ENCODE results near the gene MRE11.
"Not testable (repeated sequence)": the region's sequence is repeated elsewhere in the genome, so short reads cannot be mapped to it uniquely, and the experiment has no call there.

Gene MRE11

DNA sequence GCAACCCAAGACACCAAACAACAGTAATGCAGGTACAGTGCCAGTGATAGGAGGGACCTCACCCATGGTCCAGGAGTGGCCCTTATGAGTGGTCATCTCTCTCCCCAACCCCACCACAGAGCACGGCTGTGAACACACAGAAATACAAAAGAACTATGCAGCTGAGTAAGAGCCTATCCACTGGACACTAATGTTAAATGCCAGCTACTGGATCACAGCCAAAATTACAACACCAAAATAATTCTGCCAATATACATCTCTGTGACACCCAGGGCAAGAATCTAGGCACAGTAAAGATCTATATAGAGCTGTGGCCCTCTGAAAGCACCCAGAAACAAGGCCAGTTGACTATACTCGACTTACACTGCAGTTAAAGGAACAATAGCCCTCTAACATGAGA, 69.6 kb downstream of the MRE11 start:
- DNase-seq (ENCODE audit: low spot score): no peak

DNA sequence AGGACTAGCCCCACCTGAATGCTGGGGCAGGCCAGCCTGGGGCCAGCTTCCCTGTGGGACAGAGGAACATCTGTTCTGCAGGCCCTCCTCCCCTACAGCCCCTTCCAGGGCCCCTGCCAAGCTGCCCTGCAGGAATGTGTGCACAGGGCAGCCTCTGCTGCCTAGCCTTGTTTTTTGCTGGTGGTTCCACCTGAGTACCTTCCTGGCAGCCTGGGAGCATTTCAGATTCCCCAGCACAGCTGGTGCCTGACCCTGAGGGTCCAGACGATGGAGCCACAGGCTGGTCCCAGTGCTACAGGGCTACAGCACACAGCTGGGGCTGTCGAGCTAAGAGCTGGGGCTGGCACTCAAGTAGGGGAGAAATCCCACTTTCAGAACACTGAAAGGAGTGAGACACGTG, 70.1 kb downstream of the MRE11 start:
- no peak for DNase-seq (ENCODE audit: low spot score)

DNA sequence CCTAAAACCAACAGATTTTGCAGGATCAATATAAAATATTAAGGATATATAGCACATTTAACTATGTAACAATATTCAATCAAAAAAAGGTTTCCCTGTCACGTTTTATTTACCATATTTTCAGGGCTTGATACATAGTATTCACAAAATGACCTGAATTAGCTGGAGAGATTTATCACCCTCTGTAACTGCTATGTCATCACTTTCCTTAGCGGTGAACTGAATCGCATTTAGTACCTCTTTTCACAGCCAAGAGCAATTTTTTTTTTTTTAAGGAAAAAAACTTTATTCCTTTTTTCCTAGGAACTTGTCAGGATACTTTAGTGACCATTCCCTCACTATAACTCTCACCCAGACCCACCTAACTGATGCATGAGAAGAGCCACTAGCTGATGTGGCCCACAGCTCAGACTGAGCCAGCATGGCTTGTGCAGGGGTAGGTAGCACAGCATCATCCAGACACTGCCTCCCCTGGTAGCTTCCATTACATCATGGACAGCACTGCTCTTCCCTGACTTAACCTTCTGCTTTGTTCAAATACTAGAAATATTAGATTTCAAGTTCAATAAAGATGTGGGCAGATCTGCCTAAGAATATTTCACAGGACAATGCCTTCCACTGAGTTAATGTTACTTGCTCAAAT, 75.4 kb downstream of the MRE11 start:
- no peak for DNase-seq (ENCODE audit: low spot score)

DNA sequence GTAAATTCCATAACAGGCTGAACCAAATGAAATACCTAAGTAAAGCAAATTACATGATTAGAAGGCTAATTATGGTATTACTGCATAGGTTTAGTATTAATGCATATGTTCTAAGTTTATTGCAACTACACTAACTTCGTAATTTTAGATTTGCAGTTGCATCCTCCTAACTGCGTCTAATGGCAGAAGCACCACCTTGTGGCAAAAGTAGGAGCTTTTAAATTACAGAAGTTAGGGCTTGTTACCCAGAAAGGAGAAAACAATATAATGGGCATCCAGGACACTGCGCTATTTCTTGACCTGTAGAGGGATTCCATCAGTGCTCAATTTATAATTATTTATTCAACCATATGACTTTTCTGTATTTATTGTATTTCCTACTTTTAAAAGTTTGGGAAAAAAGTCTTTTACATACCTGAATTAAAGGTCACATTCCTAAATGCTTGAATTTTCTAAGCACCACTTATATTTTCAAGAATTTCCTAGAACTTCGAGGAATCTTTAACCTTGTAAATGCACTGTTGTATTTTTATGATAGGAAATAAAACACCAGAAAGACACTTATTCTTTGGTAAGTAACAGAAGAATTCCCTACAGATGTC, 76.2 kb downstream of the MRE11 start:
- DNase-seq (ENCODE audit: low spot score): no peak

DNA sequence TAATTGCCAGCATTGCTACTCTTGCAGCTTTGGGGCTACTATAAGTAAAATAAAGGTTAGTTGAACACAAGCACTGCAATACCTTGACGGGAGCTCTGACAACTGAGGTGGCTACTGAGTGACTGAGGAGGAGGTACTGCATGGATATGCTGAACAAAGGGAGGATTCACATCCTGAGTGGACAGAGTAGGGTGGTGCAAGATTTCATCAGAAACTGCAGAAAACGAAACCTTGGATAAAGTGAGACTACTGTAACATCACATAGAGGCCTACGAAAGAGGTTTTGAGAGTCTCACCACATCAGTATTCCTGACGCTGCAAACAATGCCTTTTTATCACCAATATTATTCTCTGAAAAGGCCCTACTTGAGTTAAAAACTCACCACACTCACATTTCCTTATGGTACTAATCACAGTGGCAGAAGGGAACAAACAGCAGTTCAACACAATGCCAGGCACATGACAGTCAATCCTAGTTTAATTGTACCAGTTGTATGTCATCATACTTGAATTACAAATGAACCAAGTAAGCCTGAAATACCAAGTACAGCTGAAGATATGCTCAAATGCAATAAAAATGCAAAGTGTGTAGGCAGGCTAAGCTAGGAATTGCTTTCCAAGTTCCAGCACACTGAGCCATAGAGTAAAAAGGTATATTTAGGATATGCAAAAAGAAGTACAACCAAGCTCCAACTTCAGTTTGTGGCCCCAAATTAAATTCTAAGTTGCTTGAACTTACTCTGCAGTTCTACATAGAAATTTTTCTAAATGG, 88.4 kb downstream of the MRE11 start:
- DNase-seq (ENCODE audit: low spot score): no peak

DNA sequence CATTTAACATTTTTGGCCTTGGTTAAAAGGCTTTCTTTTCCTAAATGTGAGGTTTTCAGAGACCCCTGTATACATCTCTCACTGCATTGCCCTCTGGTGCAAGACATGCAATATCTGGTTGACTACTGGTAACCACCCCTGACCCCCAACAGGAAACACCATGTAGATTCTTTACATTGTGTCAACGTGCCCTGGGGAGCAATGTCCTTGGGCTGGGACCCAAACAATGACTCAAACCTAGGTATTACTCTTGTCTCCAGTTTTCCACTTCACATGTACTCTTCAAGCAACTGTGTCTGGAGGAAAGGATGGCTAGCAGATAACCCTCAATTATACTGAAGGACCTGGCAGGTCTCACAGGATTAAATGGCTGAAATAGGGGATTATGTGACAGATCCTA, 91.3 kb downstream of the MRE11 start:
- no peak for DNase-seq (ENCODE audit: low spot score)

DNA sequence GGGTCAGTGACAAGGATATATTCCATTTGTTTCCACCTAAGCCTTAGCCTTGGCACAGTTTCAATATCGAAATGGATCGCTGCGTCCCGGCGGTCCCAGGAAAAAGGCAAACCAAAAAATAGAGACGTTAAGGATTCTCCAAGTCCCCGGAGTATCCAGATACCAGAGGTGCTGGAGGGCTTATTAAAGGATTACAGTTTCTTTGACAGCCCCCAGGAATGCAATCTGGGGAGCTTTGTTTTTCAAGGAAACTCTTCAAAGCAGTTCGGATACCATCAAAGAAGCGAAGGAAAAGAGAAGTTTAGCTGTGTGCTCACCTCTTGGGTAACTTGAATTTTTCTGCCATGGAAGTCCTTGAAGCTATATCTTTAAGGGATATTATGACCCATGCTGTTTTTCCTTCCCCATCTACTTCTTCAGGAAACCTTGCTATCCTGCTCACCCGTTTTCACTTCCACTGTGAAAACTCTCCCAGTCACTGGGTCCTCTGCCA, 91.8 kb downstream of the MRE11 start:
- no peak for DNase-seq (ENCODE audit: low spot score)

DNA sequence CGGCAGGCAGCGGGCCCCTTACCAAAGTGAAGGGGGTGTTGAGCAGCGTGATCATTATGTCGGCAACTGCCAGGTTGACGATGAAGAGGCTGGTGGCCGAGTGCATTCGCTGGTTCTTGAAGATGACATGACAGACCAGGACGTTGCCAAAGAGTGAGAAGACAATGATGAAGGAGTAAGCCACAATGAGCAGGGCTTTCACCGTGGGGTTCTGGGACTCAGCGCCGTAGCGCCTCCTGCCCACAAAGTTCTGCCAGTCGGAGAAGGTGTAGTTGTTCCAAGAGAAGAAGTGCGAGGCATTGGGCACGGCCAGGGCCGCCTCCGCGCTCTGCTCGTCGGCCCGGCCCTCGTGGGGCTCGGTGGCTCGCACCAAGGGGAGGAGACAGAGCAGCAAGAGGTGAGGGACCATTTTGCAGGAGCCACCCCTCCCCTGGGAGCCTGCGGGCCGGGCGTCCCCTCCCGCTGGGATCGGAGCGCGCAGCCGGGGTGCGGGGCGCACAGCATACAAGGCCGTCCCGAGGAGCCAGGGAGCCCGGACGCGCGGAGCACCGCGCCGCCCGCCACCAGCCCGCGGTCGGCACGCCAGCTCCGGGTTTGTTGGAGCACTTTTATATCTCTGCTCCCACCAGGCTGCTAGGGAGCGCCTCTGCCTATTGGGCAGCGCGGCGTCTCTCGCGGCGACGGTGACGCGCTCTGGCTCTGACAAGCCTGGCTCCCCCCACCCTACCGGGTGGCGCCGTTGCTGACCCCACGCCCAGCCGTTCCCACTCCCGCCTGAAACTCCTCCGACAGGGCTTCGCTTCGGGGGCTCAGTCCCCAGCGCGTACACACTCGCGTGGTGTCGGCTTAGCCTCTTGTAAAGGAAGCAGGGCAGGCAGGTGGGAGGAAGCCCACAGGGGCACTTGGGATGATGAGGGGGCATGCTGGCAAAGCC, 92.5 kb downstream of the MRE11 start, which contains the start of gene GPR83:
TSS of gene GPR83 (minus strand) at position 581 of the 934 bp plus-strand sequence. CDS start at position 409, 172 bp downstream.
- DNase-seq (ENCODE audit: low spot score): no peak

DNA sequence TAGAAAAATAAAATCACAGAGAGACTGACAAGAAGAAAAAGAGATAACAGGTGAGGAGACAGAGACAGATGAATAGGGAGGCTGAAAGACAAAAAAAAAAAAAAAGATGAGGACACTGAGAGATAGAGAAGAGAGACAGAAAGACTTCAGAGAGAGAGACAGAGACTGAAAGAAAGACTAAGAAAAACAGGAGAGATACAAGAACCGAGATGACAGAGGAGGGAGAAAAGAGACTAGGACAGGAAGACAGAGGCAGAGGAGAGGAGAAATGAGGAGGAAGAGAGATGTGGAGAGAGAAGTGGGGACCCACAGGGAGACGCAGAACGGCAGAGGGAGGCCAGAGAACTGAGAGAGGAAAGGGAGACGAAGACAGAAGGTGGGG, 93.2 kb downstream of the MRE11 start:
- no peak for DNase-seq (ENCODE audit: low spot score)

DNA sequence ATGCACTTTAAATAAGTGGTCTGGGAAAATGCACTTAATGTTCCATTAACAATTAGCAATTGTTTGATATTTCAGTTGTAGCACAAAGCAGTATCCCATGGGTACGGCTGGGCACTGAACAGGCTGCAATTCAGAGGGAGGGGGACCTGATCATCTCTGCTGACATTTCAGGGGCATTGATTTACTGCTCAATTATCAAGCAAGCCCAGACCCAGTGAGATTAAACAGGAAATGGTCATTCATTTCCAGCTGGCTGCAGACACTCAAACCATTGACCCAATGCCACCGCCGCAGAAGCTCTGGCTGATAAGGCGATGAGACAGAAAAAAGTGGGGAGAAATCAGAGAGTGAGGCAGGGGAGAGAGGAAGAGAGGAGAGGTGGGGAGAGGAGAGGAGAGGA, 93.6 kb downstream of the MRE11 start:
- no peak for DNase-seq (ENCODE audit: low spot score)

DNA sequence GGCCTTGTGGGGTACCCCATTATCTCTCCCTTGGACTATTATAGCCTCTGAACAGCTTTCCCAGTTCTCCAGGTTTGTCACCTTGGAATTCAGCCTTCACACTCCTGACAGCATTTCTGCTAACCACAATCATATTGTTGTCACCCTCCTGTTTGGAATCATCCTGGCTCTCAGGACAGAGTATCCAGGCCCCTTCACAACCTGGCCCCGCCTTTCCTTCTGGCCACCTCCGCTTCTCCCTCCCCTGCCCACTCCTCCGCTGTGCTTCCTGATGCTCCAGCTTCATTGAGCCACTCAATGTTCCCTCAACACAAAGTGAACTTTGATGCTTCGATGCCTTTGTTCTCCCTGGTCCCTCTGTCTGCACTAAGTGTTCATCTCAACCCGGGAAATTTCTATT, 95.5 kb downstream of the MRE11 start:
- no peak for DNase-seq (ENCODE audit: low spot score)

DNA sequence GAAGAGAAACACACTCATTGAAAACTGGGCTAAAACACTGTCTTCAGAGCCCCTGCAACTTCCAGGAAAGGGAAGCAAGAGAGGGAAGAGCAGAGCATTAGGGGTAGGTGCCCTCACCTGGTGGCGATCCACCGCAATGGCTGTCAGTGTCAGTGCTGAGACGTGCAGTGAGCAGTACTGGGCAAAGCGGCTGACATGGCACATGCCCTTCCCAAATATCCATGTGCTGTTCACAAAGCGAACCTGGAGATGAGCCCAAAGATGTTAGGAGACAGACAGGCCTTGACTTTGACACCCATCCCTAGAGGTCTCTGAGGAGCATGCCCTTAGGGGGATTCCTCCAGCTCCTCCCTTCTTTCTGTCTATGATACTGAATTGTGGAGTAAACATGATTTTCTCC, 97.4 kb downstream of the MRE11 start:
- DNase-seq (ENCODE audit: low spot score): no peak

DNA sequence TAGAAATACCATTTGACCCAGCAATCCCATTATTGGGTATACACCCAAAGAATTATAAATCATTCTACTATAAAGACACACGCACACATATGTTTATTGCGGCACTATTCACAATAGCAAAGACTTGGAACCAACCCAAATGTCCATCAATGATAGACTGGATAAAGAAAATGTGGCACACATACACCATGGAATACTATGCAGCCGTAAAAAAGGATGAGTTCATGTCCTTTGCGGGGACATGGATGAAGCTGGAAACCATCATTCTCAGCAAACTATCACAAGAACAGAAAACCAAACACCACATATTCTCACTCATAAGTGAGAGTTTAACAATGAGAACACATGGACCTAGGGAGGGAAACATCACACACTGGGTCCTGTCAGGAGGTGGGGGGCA, 101.7 kb downstream of the MRE11 start:
- not testable (repeated sequence) for DNase-seq (ENCODE audit: low spot score)

DNA sequence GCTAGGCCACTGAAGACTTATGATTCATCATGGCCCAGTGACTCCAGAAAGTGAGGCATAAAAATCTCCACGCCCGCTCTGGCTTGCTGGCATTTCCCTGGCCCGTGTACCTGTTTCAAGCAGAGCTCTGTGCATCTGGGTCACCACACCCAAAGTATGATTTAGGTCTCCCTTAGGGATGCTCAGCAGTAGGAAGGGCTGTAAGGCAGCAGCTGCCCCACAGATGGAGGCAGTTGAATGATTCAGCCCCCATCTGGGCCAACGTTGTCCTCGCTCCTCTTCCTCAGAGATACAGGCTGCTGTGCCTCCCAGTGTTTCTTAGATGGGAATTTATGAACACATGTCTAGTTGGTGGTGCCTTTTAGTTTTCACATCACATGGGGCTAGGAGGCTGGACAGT, 114.0 kb downstream of the MRE11 start:
- DNase-seq (ENCODE audit: low spot score): no peak

DNA sequence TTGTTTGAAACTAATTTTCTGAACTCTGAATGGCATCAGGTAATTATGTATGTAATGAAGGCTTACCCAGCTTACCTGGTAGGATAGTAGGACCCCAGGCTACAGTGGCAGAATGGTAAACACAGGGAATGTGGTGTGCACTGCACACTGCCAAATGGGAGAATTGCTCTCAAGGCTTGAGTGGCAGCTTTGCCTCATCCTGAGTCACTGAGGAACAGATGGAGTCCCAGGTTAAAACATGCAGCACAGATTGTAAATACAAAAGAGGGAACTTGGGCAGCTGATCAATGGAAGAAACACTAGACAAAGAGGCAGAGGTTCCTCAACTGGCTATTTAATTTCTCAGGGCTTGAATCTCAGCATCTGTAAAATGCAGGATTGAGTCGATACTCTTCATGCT, 116.8 kb downstream of the MRE11 start:
- no peak for DNase-seq (ENCODE audit: low spot score)

DNA sequence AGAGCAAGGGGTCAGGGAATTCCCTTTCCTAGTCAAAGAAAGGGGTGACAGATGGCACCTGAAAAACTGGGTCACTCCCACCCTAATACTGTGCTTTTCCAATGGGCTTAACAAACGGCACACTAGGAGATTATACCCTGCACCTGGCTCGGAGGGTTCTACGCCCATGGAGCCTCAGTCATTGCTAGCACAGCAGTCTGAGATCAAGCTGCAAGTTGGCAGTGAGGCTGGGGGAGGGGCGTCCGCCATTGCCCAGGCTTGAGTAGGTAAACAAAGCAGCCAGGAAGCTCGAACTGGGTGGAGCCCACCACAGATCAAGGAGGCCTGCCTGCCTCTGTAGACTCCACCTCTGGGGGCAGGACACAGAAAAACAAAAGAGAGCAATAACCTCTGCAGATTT, 123.1 kb downstream of the MRE11 start:
- DNase-seq (ENCODE audit: low spot score): not testable (repeated sequence)
